Astrocyte (in vitro differentiated cells and primary cell): ENCODE data around the gene GGACT.

Experiments used
- EZH2 ChIP-seq: IDR thresholded peaks from 2 replicates; pipeline ENCODE4 v1.6.1; 2012; ENCODE audit warnings: mild to moderate bottlenecking, low read length, inconsistent platforms; ENCODE audit not compliant: insufficient read depth
- TF ChIP-seq, protein P1 (sequence below): IDR thresholded peaks from 2 replicates; pipeline ENCODE4 v1.5.1; 2011; ENCODE audit warnings: low read depth, mild to moderate bottlenecking, inconsistent platforms, low read length, moderate library complexity; ENCODE audit not compliant: insufficient read depth

DNA sequence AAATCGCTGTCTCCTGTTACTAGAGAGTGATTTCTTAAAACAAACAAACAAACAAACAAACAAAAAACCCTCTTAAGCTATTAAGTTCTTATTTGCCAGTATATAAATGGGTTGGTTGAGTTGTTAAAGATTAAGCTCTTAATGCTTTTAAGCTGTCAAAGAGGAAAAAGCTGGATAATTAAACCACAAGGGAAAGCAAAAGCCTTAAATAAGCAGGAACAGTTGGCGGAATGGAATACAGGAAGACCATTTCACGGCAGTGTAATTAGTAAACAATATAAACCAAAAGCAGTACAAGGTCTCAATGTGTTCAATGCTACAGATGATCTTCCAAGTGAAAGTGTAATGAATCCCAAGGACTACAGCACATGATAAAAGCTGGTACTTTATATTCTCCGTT lies 32.2 kb upstream of the GGACT start:
- TF ChIP-seq, protein P1, sequence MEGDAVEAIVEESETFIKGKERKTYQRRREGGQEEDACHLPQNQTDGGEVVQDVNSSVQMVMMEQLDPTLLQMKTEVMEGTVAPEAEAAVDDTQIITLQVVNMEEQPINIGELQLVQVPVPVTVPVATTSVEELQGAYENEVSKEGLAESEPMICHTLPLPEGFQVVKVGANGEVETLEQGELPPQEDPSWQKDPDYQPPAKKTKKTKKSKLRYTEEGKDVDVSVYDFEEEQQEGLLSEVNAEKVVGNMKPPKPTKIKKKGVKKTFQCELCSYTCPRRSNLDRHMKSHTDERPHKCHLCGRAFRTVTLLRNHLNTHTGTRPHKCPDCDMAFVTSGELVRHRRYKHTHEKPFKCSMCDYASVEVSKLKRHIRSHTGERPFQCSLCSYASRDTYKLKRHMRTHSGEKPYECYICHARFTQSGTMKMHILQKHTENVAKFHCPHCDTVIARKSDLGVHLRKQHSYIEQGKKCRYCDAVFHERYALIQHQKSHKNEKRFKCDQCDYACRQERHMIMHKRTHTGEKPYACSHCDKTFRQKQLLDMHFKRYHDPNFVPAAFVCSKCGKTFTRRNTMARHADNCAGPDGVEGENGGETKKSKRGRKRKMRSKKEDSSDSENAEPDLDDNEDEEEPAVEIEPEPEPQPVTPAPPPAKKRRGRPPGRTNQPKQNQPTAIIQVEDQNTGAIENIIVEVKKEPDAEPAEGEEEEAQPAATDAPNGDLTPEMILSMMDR, result no peak
- TF ChIP-seq EZH2, result no peak
